Measurements from ENCODE around the gene NABP2. TPM values are rescaled to one million over a fixed set of nuclear protein-coding genes. Genes with fewer than 3 reads are reported as not detected.

The NABP2 gene
- total and polyA plus RNA-seq, 12 donors = 13.5 to 27.7 (median 20.4) TPM

GRCh38 chr12:56229916-56230431 is 5.8 kb downstream of the NABP2 start, which contains the start of gene SLC39A5:
Gene SLC39A5 (plus strand): TSS chr12:56230051. CDS start chr12:56231275, 1,224 bp downstream.
- Histone ChIP-seq H3K36me3 (peaks cover 0 to 40% (median 0%) of the 10 kb centered on the region in 9 donors), H3K4me1 (peaks cover 0 to 6% (median 1%) of the 10 kb centered on the region in 9 donors), H3K27ac (no peak within 1 kb of the TSS), H3K27me3 (no peaks in the 10 kb centered on the region), H3K9me3 (no peaks in the 10 kb centered on the region), H3K4me3 (no peak within 1 kb of the TSS)
- intact Hi-C loops (cut with DNase I) = no loop called here
- WGBS, 2 donors = 82 to 86% methylated on average over 4 of the region's 4 CpGs
- no peak for ATAC-seq
- no peak for DNase-seq
- no peak for TF ChIP-seq CTCF (IDR thresholded peaks at IDR 0.05)

- no peak for TF ChIP-seq CTCF (IDR thresholded peaks at IDR 0.05)
- H3K9me3 ChIP-seq = no peaks in the 10 kb centered on the region
- no peak for DNase-seq
- no peaks in the 10 kb centered on the region for H3K4me1 ChIP-seq
- WGBS, 2 donors = 77 to 82% methylated on average over 8 of the region's 8 CpGs
- no peak overlapping the region for H3K4me3 ChIP-seq
- ATAC-seq = no peak
- intact Hi-C loops (cut with DNase I) = no loop called here
- no peaks in the 10 kb centered on the region for H3K27me3 ChIP-seq
- H3K36me3 ChIP-seq = peaks cover 0 to 38% (median 0%) of the 10 kb centered on the region in 9 donors
- H3K27ac ChIP-seq = no peak overlapping the region
These were observed 6.5 kb downstream of the NABP2 start for GRCh38 chr12:56230432-56231183.

- H3K27ac ChIP-seq = no peak overlapping the region
- H3K27me3 ChIP-seq = no peaks in the 10 kb centered on the region
- H3K4me1 ChIP-seq = no peaks in the 10 kb centered on the region
- 90 to 92% methylated on average over 11 of the region's 11 CpGs for WGBS, 2 donors
- no peak for TF ChIP-seq CTCF (IDR thresholded peaks at IDR 0.05)
- peaks cover 0 to 36% (median 0%) of the 10 kb centered on the region in 9 donors for H3K36me3 ChIP-seq
- H3K9me3 ChIP-seq = no peaks in the 10 kb centered on the region
- no peak overlapping the region for H3K4me3 ChIP-seq
- DNase-seq = no peak
- intact Hi-C loops (cut with DNase I) = no loop called here
- peak in 2 of 8 donors; percentile 8 to 16 for ATAC-seq
These were observed 7.0 kb downstream of the NABP2 start for GRCh38 chr12:56231184-56231582.

- ATAC-seq = no peak
- no peak for DNase-seq
- intact Hi-C loops (cut with DNase I) = no loop called here
These were observed 10.7 kb downstream of the NABP2 start for GRCh38 chr12:56234746-56235436.

More at GRCh38 chr12:56234746-56235436, 10.7 kb downstream of the NABP2 start:
- peaks cover 0 to 37% (median 4%) of the 10 kb centered on the region in 9 donors for H3K36me3 ChIP-seq
- TF ChIP-seq CTCF (IDR thresholded peaks at IDR 0.05) = no peak
- no peaks in the 10 kb centered on the region for H3K9me3 ChIP-seq
- H3K4me1 ChIP-seq = no peaks in the 10 kb centered on the region
- 67 to 68% methylated on average over 16 of the region's 16 CpGs for WGBS, 2 donors
- no peaks in the 10 kb centered on the region for H3K27me3 ChIP-seq
- H3K27ac ChIP-seq = no peak overlapping the region
- H3K4me3 ChIP-seq = no peak overlapping the region

Measured in heart right ventricle (tissue), 16 donors.